Trophoblast cell (in vitro differentiated cells and primary cell): ENCODE measurements around the gene SPINT2.
A peak's percentile ranks its signal among the peaks of the same experiment; 100 is the strongest.

Experiments
- DNase-seq, 2 donors: peaks; one replicate each; pipeline ENCODE4 v3.0.0-alpha.2; 2016
- H2AFZ ChIP-seq: 2 replicates; pipeline ENCODE4 v1.6.1; 2013; ENCODE audit warnings: low read length, moderate library complexity, mild to moderate bottlenecking; ENCODE audit not compliant: insufficient read depth, poor library complexity
- H2AK5ac ChIP-seq: 2 replicates; pipeline ENCODE4 v1.6.1; 2013; ENCODE audit warnings: mild to moderate bottlenecking, low read length
- H2BK120ac ChIP-seq: 2 replicates; pipeline ENCODE4 v1.6.1; 2013; ENCODE audit warnings: low read length, mild to moderate bottlenecking, moderate library complexity; ENCODE audit not compliant: insufficient read depth, poor library complexity
- H2BK12ac ChIP-seq: 2 replicates; pipeline ENCODE4 v1.6.1; 2013; ENCODE audit warnings: mild to moderate bottlenecking, low read length, moderate library complexity
- H2BK5ac ChIP-seq: 2 replicates; pipeline ENCODE4 v1.6.1; 2013; ENCODE audit warnings: low read length, low read depth, moderate library complexity, mild to moderate bottlenecking; ENCODE audit not compliant: poor library complexity
- H3K14ac ChIP-seq: 2 replicates; pipeline ENCODE4 v1.6.1; 2013; ENCODE audit warnings: mild to moderate bottlenecking, low read length
- H3K18ac ChIP-seq: 2 replicates; pipeline ENCODE4 v1.6.1; 2013; ENCODE audit warnings: mild to moderate bottlenecking, low read length
- H3K23ac ChIP-seq: 2 replicates; pipeline ENCODE4 v1.6.1; 2013; ENCODE audit warnings: low read length
- H3K27ac ChIP-seq: 2 replicates; pipeline ENCODE4 v1.5.1; 2013; ENCODE audit warnings: low read depth, mild to moderate bottlenecking, inconsistent platforms, low read length, moderate library complexity
- H3K27me3 ChIP-seq: 2 replicates; pipeline ENCODE4 v1.6.1; 2013; ENCODE audit warnings: inconsistent platforms, mild to moderate bottlenecking, low read length, moderate library complexity; ENCODE audit not compliant: insufficient read depth
- H3K36me3 ChIP-seq, 2 experiments: 1 replicate in 1 of 2; 2 replicates in 1 of 2; pipeline ENCODE4 v1.6.1; 2013; ENCODE audit warnings: low read length in 2 of 2, mild to moderate bottlenecking in 2 of 2, moderate library complexity in 1 of 2; ENCODE audit not compliant: insufficient read depth in 2 of 2, control insufficient read depth in 1 of 2
- H3K4ac ChIP-seq: 2 replicates; pipeline ENCODE4 v1.6.1; 2013; ENCODE audit warnings: low read depth, mild to moderate bottlenecking, low read length, moderate library complexity
- H3K4me1 ChIP-seq, 2 experiments: 1 replicate in 1 of 2; 2 replicates in 1 of 2; pipeline ENCODE4 v1.6.1; 2013; ENCODE audit warnings: low read length in 2 of 2, mild to moderate bottlenecking in 2 of 2, moderate library complexity in 1 of 2; ENCODE audit not compliant: insufficient read depth in 2 of 2, control insufficient read depth in 1 of 2
- H3K4me2 ChIP-seq: 2 replicates; pipeline ENCODE4 v1.6.1; 2013; ENCODE audit warnings: inconsistent platforms, mild to moderate bottlenecking, low read length, moderate library complexity
- H3K4me3 ChIP-seq: 2 replicates; pipeline ENCODE4 v1.5.1; 2013; ENCODE audit warnings: mild to moderate bottlenecking, low read depth, low read length, inconsistent platforms
- H3K79me1 ChIP-seq: one replicate; pipeline ENCODE4 v1.6.1; 2013; ENCODE audit warnings: low read length
- H3K79me2 ChIP-seq: 2 replicates; pipeline ENCODE4 v1.6.1; 2013; ENCODE audit warnings: low read length, mild to moderate bottlenecking; ENCODE audit not compliant: control insufficient read depth, insufficient read depth, poor library complexity
- H3K9ac ChIP-seq: 2 replicates; pipeline ENCODE4 v1.6.1; 2013; ENCODE audit warnings: mild to moderate bottlenecking, low read length
- H3K9me3 ChIP-seq: 2 replicates; pipeline ENCODE4 v1.6.1; 2013; ENCODE audit warnings: low read depth, mild to moderate bottlenecking, control low read depth, inconsistent platforms, low read length; ENCODE audit not compliant: insufficient read depth
- H4K12ac ChIP-seq: 2 replicates; pipeline ENCODE4 v1.6.1; 2013; ENCODE audit warnings: low read depth, mild to moderate bottlenecking, low read length, moderate library complexity
- H4K8ac ChIP-seq: 2 replicates; pipeline ENCODE4 v1.6.1; 2013; ENCODE audit warnings: low read depth, mild to moderate bottlenecking, low read length, moderate library complexity
- H4K91ac ChIP-seq: one replicate; pipeline ENCODE4 v1.6.1; 2013; ENCODE audit warnings: low read depth, mild to moderate bottlenecking, low read length, moderate library complexity
- WGBS: extraction: QIAGEN DNeasy Blood & Tissue Kit; methylation state at CpG from one replicate; pipeline ENCODE4 v1.1.7; 2013; ENCODE audit warnings: missing lambda C conversion rate; ENCODE audit not compliant: insufficient read length, insufficient coverage; ENCODE audit errors: extremely low coverage; 5-methylcytosine and 5-hydroxymethylcytosine counted together

Gene SPINT2

DNA sequence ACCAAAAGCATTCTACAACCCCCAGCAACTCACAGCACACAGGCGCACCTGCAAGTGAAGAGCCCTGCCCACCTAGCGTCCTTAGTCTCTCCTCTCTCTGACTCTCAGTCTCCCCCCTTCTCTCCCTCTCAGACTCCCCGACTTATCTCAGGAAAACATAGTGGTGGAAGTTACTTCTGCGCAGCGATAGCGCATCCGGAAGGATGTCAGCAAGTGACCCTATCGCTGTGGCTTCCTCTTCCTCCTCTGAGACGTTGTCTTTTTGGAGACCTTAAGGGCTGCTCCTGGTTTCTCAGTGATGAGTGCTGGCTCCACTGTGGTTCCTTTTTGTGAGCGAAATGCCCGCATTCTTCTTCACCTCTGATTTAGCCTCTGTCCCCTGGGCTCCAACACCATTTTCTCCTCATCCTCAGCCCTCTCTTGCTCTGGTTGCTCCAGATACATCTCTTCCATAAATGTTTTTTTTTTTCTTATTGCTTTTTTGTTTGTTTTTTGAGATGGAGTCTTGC lies 52.8 kb downstream of the SPINT2 start:
- Histone ChIP-seq H3K9ac (no peak overlapping the region), H3K4me1 (peaks cover 10 to 24% of the 10 kb centered on the region in 2 experiments), H3K18ac (no peak overlapping the region), H4K91ac (no peak overlapping the region), H4K8ac (no peak overlapping the region), H3K79me1 (peaks cover 14% of the 10 kb centered on the region), H2BK5ac (no peak overlapping the region), H3K9me3 (no peaks in the 10 kb centered on the region), H4K12ac (no peak overlapping the region), H3K4me2 (no peak overlapping the region), H3K4ac (no peak overlapping the region), H3K23ac (no peak overlapping the region), H3K27ac (no peak overlapping the region), H3K27me3 (no peaks in the 10 kb centered on the region), H2AK5ac (no peak overlapping the region), H2BK12ac (no peak overlapping the region), H2BK120ac (no peak overlapping the region), H3K14ac (no peak overlapping the region), H3K4me3 (no peak overlapping the region), H2AFZ (no peak overlapping the region), H3K79me2 (peaks cover 7% of the 10 kb centered on the region), H3K36me3 (no peaks in the 10 kb centered on the region)
- DNase-seq, result no peak
- WGBS, result no CpG with 5 or more reads among the region's 11 CpGs

DNA sequence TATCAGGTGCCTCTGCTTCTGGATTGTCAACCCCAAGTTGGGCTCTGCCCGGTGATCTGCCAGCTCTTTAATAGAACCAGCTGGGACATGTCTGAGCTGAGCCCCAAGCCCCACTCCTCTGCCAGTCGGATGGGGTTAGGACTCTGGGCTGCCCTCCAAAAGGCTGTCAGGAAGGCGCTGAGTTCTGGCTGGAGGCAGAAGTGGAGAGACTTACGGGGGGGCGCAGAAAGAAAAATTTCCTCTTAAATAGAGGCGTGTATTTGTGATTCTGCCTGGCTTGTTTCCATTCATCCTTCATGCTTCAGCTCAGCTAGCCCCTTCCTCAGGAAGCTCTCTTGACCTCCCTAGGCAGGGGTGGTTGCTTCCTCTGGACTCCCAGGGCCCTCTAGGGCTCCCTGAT lies 54.3 kb downstream of the SPINT2 start:
- peaks cover 14% of the 10 kb centered on the region for H3K79me1 ChIP-seq
- no peak overlapping the region for H3K14ac ChIP-seq
- H2AK5ac ChIP-seq, result no peak overlapping the region
- H3K4me1 ChIP-seq, result peaks cover 10 to 24% of the 10 kb centered on the region in 2 experiments
- no peak overlapping the region for H3K18ac ChIP-seq
- no peak overlapping the region for H4K8ac ChIP-seq
- no peak for DNase-seq
- H3K36me3 ChIP-seq, result no peaks in the 10 kb centered on the region
- H3K23ac ChIP-seq, result no peak overlapping the region
- no peak overlapping the region for H4K12ac ChIP-seq
- no peak overlapping the region for H4K91ac ChIP-seq
- no peaks in the 10 kb centered on the region for H3K27me3 ChIP-seq
- no peak overlapping the region for H2BK120ac ChIP-seq
- no peak overlapping the region for H3K4ac ChIP-seq
- WGBS, result no CpG with 5 or more reads among the region's 6 CpGs
- H3K4me3 ChIP-seq, result no peak overlapping the region
- H3K9ac ChIP-seq, result no peak overlapping the region
- no peak overlapping the region for H2BK12ac ChIP-seq
- H3K4me2 ChIP-seq, result no peak overlapping the region
- H2AFZ ChIP-seq, result no peak overlapping the region
- peaks cover 7% of the 10 kb centered on the region for H3K79me2 ChIP-seq
- no peak overlapping the region for H3K27ac ChIP-seq
- H3K9me3 ChIP-seq, result no peaks in the 10 kb centered on the region
- no peak overlapping the region for H2BK5ac ChIP-seq

- Histone ChIP-seq H3K23ac (no peak within 1 kb of the TSS), H3K9ac (no peak within 1 kb of the TSS), H3K14ac (peak within 1 kb of the TSS; percentile 48), H3K18ac (peak within 1 kb of the TSS; percentile 48), H2BK5ac (no peak within 1 kb of the TSS), H3K79me2 (peaks cover 7% of the 10 kb centered on the region), H3K9me3 (no peaks in the 10 kb centered on the region), H2AFZ (peak within 1 kb of the TSS; percentile 32), H3K4me2 (peak within 1 kb of the TSS; percentile 82), H3K36me3 (no peaks in the 10 kb centered on the region), H3K4me3 (peak within 1 kb of the TSS; percentile 69), H2BK120ac (peak within 1 kb of the TSS; percentile 46), H4K8ac (peak within 1 kb of the TSS; percentile 57), H2BK12ac (peak within 1 kb of the TSS; percentile 33), H3K4ac (peak within 1 kb of the TSS; percentile 10), H3K4me1 (peaks cover 10 to 24% of the 10 kb centered on the region in 2 experiments), H4K91ac (peak within 1 kb of the TSS; percentile 46), H3K27ac (no peak within 1 kb of the TSS), H2AK5ac (no peak within 1 kb of the TSS), H4K12ac (peak within 1 kb of the TSS; percentile 37), H3K27me3 (no peaks in the 10 kb centered on the region), H3K79me1 (peaks cover 14% of the 10 kb centered on the region)
- WGBS, result no CpG with 5 or more reads among the region's 76 CpGs
- DNase-seq, result peak; percentile 33 to 73
These were observed 55.3 kb downstream of the SPINT2 start, which contains the start of gene KCNK6 for GRCh38 chr19:38319421-38320258. Gene KCNK6 (plus strand): TSS chr19:38319845. CDS start chr19:38319951, 106 bp downstream.

GRCh38 chr19:38320969-38321339 lies 56.6 kb downstream of the SPINT2 start:
- no peak overlapping the region for H3K4me2 ChIP-seq
- no peaks in the 10 kb centered on the region for H3K27me3 ChIP-seq
- H3K79me2 ChIP-seq, result peaks cover 4% of the 10 kb centered on the region
- WGBS, result no CpG with 5 or more reads among the region's 3 CpGs
- H4K91ac ChIP-seq, result peak overlapping the region; percentile 33
- no peak overlapping the region for H2AK5ac ChIP-seq
- H3K79me1 ChIP-seq, result peaks cover 7% of the 10 kb centered on the region
- H3K9ac ChIP-seq, result no peak overlapping the region
- no peaks in the 10 kb centered on the region for H3K36me3 ChIP-seq
- H3K23ac ChIP-seq, result no peak overlapping the region
- H2BK12ac ChIP-seq, result peak overlapping the region; percentile 31
- H3K27ac ChIP-seq, result no peak overlapping the region
- H3K4ac ChIP-seq, result no peak overlapping the region
- no peak overlapping the region for H3K18ac ChIP-seq
- no peak overlapping the region for H2AFZ ChIP-seq
- no peak overlapping the region for H4K12ac ChIP-seq
- DNase-seq, result no peak
- H4K8ac ChIP-seq, result no peak overlapping the region
- H3K14ac ChIP-seq, result no peak overlapping the region
- no peak overlapping the region for H2BK5ac ChIP-seq
- no peak overlapping the region for H2BK120ac ChIP-seq
- H3K9me3 ChIP-seq, result no peaks in the 10 kb centered on the region
- H3K4me3 ChIP-seq, result no peak overlapping the region
- peaks cover 10 to 21% of the 10 kb centered on the region in 2 experiments for H3K4me1 ChIP-seq
